Urothelium cell line (cell line): ENCODE data around the gene CSRNP3.

Experiments
- DNase-seq: peaks from one replicate; pipeline ENCODE4 v3.0.0; 2011; ENCODE audit warnings: low spot score, mixed read lengths
- FAIRE-seq: peaks from 2 replicates; lab custom pipeline; 2011; peaks lifted over from hg19 to GRCh38; lab: Jason Lieb, UNC

CSRNP3 gene

DNA sequence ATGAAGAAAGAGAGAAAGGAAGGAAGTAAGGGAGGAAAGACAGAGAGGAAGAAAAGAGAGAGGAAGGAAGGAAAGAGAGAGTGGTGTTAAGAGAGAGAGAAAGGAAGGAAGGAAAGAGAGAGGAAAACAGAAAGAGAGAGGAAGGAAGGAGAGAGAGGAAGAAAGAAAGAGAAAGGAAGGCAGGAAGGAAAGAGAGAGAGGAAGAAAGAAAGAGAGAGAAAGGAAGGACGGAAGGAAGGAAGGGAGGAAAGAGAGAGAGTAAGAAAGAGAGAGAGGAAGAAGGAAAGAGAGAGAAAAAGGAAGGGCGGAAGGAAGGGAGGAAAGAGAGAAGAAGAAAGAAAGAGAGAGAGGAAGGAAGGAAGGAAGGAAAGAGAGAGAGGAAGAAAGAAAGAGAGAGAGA, 197.1 kb downstream of the CSRNP3 start:
- FAIRE-seq (no peak), DNase-seq (no peak)

GRCh38 chr2:165667375-165667774, 197.9 kb downstream of the CSRNP3 start:
- no peak for FAIRE-seq
- DNase-seq: no peak

- FAIRE-seq (no peak), DNase-seq (no peak)
Measured at GRCh38 chr2:165674780-165675179, 205.3 kb downstream of the CSRNP3 start.

DNA sequence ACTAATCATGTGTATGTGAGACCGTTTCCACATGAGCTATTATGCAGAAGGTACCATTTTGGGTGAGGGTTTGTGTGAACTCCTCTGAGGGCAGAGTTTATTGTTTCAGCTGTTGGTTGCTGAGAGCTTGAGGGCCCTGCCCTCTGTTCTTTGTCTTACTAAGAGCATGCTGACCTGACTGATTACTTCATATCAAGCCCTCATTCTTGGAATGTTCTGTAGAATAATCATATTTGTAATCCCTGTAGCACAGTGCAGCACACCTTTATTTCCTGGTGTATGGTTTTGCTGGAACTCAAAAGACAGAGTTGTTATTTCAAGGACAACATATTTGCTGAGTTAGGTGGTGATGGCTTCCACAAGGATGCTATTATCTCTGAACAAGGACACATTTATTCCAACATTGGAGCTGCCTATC, 206.1 kb downstream of the CSRNP3 start:
- FAIRE-seq: no peak
- DNase-seq: no peak

- FAIRE-seq (no peak), DNase-seq (no peak)
Measured at GRCh38 chr2:165678882-165679281, 209.4 kb downstream of the CSRNP3 start.

DNA sequence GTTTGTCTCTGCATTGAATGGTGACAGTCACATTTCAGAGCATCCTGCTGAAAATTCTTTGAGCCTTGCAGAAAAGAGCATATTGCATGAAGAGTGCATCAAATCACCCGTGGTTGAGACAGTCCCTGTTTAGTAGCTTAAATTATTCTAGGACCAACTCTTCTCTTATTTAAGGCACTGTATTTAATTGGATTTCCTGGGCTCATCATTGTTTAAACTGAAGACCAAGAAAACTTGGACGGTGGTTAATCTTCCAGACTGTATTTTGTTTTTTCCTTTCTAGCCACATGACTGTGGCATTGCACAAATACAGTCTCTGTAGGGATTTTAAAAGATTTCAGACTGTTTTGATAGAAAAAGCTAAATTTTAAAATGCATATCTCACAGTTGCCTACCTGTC, 210.1 kb downstream of the CSRNP3 start:
- DNase-seq (no peak), FAIRE-seq (no peak)

DNA sequence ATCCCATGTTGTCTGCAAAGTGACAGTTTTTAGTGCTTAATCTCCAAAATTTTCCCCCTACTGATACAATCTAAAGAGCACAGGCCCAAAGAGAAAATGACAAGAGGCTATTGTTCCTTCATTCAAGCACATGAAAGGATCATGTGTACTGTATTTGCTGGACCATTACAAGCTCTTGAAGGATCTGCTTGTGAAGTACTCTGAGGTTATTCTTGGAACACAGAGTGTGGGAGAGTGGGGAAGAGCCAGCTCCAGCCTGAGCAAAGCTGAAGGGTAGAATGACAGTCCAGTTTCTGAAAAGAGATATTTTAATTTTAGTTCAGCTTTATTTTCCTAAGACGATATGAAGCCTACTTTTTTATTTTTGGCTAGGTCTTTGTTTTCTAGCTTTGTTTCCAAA, 212.3 kb downstream of the CSRNP3 start:
- no peak for FAIRE-seq
- DNase-seq: no peak

GRCh38 chr2:165682546-165682945, 213.0 kb downstream of the CSRNP3 start:
- FAIRE-seq (no peak), DNase-seq (no peak)

DNA sequence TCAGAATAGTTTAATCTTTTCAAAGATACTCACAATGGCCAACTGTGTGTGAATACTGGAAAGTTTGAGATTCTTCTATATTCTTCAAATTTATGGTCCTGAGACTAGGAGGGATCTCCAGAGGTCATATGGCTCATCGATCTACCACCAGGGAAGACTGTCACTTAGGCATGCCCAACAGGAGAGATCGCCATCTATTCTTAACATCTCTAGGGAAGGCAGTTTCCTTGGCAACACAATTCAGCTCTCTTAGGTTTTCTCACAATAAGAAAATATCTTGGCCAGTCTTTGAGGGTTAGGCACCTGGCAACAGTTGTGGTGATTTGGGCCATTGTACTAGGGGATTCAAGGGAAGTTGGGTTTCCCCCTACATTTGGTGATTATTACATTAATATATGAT, 217.3 kb downstream of the CSRNP3 start:
- FAIRE-seq (no peak), DNase-seq (no peak)

- no peak for FAIRE-seq
- no peak for DNase-seq
Measured at GRCh38 chr2:165687426-165688002, 218.0 kb downstream of the CSRNP3 start.

DNA sequence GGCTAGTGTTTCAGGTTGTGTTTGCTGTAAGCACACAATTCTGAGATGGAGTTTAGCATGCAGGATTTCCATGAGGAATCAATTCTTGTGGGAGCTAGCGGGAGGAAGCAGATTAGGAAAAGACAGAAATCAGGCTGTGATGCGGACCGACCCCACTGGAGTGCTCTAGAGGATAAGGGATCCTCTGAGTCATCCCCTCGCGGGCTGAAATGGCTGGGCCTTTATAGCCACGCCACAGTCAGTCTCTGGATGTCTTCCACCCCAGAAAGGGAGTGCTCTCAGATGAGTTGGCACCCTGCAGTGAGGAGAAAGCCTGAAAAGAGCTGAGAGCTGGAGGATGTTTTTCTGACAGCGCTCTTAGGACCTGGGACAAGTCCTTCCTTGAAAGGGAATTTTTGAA, 222.1 kb downstream of the CSRNP3 start:
- FAIRE-seq: no peak
- DNase-seq: no peak

- DNase-seq (no peak), FAIRE-seq (no peak)
Measured at GRCh38 chr2:165692906-165693305, 223.4 kb downstream of the CSRNP3 start.

- FAIRE-seq (no peak), DNase-seq (no peak)
Measured at GRCh38 chr2:165693838-165694237, 224.3 kb downstream of the CSRNP3 start.

DNA sequence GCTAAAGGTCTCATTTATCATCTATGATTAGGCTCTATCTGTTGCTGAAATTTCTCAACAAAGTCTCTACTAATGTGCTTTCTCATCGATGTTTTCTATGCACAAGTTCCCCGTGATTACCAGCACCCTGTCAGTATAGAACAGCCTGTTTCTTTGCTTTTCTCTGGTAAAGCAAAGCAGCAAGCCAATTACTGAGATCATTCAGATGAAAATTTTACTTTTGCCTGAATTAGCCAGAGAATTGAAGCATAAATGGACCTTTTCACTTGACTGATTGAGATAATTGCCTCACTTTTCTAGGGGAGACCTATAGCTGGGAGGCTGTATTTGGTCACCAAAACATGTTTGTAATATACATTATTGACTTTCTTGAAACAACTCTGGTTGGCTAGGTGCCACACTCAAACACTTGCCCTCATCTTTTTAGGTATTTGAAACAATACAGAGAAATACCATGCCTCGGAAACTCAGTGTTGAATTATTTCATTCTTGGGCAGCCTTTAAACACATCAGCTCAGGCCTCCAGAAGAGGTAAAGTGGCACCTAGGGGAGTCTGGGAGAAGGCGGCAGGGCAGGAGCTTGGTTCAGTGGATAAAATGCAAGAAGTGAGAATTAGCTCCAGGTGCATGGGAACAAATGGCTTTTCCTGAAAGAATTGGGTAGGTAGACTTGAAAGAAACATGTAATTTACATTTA, 228.4 kb downstream of the CSRNP3 start:
- no peak for DNase-seq
- FAIRE-seq: no peak

DNA sequence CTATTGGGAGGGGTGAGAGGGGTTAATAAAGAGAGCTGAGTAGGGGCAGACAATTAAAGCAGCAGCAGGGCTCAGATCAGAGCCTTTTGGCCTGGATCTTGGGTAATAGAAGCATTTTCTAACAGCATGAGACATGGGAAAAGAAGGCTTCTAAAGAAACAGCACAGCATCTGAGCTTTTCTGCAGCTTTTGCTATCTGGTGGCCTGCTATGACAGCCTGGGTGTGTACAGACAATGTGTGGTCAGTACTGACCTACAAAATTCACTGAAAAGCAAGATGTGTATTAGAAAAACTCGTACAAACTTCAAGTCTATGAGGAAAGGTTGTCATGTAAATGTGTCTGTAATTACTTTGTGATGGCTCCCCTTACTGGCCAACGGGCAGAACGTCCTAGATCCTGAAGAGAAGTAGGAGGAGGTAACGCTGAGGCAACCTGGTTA, 229.0 kb downstream of the CSRNP3 start:
- FAIRE-seq (no peak), DNase-seq (peak; percentile 43)

DNA sequence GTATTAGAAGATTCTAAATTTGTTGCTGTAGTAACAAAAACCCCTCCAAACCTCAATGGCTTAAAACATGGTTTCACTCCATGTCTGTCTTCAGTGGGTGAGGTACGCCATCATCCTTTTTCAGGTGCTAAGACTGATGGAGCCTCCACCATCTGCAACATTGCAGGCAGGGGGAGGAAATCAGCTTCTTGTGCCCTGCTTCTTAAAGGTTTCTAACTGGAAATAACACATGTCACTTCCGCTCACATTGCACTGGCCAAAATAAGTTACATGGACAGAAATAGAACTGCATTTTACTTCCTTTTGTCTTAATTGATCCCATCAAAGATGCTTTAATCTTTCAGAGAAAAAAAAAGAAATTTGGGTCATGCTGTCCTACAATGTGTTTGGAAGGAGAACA, 230.4 kb downstream of the CSRNP3 start:
- no peak for FAIRE-seq
- DNase-seq: no peak

DNA sequence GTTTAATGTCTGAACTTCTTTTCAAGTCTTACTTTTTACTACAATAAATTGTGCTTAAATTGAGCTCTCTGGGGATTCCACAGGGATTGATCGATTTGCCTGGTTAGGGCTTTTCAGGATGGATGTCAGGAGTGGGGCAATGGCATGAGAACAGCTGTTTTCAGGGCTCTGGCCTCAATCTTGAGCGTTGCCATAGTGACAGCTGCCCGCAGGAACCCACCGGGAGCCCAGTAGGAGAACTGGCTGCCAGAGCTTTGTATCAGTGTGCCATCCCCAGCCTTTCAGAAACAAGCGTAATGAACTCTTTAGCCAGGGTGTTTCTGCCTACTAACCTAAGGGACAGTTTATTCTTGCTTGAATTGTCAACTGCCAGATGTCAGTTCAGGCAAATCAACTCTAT, 231.0 kb downstream of the CSRNP3 start:
- FAIRE-seq: no peak
- no peak for DNase-seq

DNA sequence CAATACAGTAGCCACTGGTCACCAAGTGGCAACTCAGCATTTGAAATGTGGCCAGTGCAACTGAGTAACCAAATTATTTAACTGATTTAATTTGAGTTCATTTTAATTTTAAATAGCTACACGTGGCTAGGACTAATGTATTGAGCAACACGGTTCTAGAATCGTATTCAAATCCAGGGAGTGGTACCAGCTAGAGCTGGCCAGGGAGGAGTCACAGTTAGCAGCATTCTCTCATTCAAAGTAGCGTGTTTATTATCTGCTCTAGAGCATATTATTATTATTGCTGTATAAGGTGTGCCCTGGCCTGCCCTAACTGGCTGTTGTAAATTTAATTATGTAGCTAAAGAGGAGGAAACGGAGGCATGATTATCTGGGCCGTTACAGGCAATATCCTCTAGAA, 231.6 kb downstream of the CSRNP3 start:
- no peak for FAIRE-seq
- DNase-seq: no peak

- FAIRE-seq (no peak), DNase-seq (no peak)
Measured at GRCh38 chr2:165706960-165707487, 237.5 kb downstream of the CSRNP3 start.

DNA sequence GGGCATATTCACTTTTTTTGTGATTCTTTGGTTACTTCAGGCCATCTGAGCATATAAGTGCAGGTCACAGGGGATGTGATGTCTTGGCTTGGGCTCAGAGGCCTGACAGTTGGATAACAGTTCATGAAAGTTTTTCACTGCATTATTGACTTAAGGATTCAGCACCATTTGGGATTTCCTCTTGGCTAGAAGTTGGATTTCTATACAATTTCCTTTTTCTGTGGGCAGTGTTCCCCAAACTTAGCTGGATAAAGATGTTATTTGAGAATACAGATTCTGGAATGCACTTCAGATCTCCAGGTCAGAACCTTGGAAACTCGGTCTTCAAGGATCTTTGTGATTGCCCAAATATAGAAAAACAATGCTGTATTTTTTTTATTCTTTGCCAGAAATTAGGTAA, 246.6 kb downstream of the CSRNP3 start:
- no peak for DNase-seq
- FAIRE-seq: no peak

DNA sequence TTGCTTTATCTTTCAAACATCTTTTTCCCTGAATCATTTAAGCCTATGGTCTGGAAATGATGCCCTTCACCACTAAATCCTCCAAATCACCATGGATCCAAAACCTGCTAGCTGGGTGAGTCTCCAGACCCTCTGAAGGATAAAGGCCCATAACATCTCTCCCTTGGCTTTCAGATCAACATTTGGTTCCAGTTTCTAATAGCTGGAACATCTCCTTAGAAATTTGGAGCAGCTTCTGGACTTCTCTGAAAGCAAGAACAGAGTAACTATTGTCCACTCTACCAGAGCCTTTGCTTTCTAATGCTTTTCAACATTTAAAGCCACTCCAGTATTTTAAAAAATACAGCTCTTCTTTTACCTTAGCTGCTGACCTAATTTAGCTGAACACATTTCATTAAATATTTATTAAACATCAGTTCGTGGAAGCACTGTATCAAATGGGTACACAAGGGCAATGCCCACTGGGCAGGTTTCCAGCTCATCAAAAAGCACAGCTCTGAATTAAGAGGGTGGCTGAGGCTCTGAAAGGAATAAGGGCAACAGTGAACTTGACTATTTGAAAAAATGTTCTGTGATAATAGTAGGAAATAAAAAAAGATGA, 249.2 kb downstream of the CSRNP3 start:
- FAIRE-seq (no peak), DNase-seq (no peak)

DNA sequence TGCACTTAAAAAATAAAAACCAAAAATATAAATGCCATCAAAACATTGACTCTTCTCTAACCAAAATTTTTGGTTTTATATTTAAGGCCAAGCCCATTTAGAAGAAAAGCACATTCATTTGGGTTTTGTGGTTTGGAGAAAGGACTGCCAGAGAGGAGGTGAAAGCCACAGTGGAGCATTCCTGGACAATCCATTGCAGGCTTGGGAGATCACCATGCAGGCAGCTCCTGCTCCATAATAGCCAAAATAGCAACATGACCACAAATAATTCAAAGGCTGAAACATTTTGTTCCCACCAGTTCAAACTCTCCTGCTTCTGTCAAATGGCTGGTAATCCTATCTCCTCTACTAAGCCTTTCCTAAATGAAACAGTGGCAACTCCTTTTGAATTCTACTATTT, 251.0 kb downstream of the CSRNP3 start:
- FAIRE-seq: no peak

More for the DNA sequence above, 251.0 kb downstream of the CSRNP3 start:
- peak; percentile 42 for DNase-seq
